Smooth muscle cell of the brain vasculature (primary cell): ENCODE measurements around the gene NMRK2.

Source experiments
- DNase-seq: peaks from one replicate; pipeline ENCODE4 v3.0.0-alpha.2; 2012; ENCODE audit warnings: low read depth, low spot score

The NMRK2 gene

GRCh38 chr19:3981736-3982681 is 49.1 kb downstream of the NMRK2 start:
- DNase-seq = no peak

- no peak for DNase-seq
Observed at GRCh38 chr19:3982701-3983541, 50.1 kb downstream of the NMRK2 start.

- DNase-seq = no peak
Observed at GRCh38 chr19:3983542-3983914, 50.7 kb downstream of the NMRK2 start.

GRCh38 chr19:3983936-3984583 is 51.2 kb downstream of the NMRK2 start:
- DNase-seq = no peak

GRCh38 chr19:3984584-3984907 is 51.7 kb downstream of the NMRK2 start:
- DNase-seq = no peak

GRCh38 chr19:3984908-3985642 is 52.2 kb downstream of the NMRK2 start, which contains the start of gene EEF2:
TSS of gene EEF2 (minus strand) at chr19:3985463. CDS start at chr19:3985380, 83 bp downstream.
- no peak for DNase-seq

GRCh38 chr19:3985643-3986259 is 52.9 kb downstream of the NMRK2 start:
- no peak for DNase-seq

- DNase-seq = no peak
Observed at GRCh38 chr19:3986260-3987041, 53.6 kb downstream of the NMRK2 start.

- DNase-seq = no peak
Observed at GRCh38 chr19:3987619-3988371, 54.9 kb downstream of the NMRK2 start.

- no peak for DNase-seq
Observed at GRCh38 chr19:3990815-3991117, 57.9 kb downstream of the NMRK2 start.
